Urinary bladder (tissue), 4 donors: ENCODE data around the gene SMARCB1. TPM values are rescaled to one million over a fixed set of nuclear protein-coding genes. Genes with fewer than 3 reads are reported as not detected.

Experiments used
- DNase-seq: peaks from one replicate; pipeline ENCODE4 v3.0.0-alpha.2; 2015; ENCODE audit errors: extremely low spot score
- H3K27ac ChIP-seq: one replicate; pipeline ENCODE4 v1.5.1; 2013; ENCODE audit warnings: low read depth, mild to moderate bottlenecking, moderate library complexity
- H3K36me3 ChIP-seq: one replicate; pipeline ENCODE4 v1.6.1; 2013; ENCODE audit warnings: mild to moderate bottlenecking, moderate library complexity; ENCODE audit not compliant: insufficient read depth
- H3K4me1 ChIP-seq: one replicate; pipeline ENCODE4 v1.6.1; 2013; ENCODE audit warnings: mild to moderate bottlenecking, moderate library complexity; ENCODE audit not compliant: insufficient read depth
- H3K4me3 ChIP-seq: one replicate; pipeline ENCODE4 v1.5.1; 2013; ENCODE audit warnings: low read depth, low read length
- WGBS: extraction: QIAGEN DNeasy Blood & Tissue Kit; methylation state at CpG from one replicate; pipeline ENCODE4 v1.1.7; 2013; 5-methylcytosine and 5-hydroxymethylcytosine counted together
- polyA plus RNA-seq: library from polyadenylated mRNA; stranded (reverse); fragments of 200-250 nt; gene quantifications from one replicate; pipeline ENCODE4 v1.2.3, GENCODE V29; 2013
- total RNA-seq: library from RNA; depleted of rRNA; stranded (reverse); fragments of >200 nt; gene quantifications from one replicate; pipeline ENCODE4 v1.2.3, GENCODE V29; 2014
- donor health status: healthy with polysubstance abuse.
- donor health status: healthy.

Gene SMARCB1
- total and polyA plus RNA-seq, 2 donors: 16.7 to 47.9 TPM

DNA sequence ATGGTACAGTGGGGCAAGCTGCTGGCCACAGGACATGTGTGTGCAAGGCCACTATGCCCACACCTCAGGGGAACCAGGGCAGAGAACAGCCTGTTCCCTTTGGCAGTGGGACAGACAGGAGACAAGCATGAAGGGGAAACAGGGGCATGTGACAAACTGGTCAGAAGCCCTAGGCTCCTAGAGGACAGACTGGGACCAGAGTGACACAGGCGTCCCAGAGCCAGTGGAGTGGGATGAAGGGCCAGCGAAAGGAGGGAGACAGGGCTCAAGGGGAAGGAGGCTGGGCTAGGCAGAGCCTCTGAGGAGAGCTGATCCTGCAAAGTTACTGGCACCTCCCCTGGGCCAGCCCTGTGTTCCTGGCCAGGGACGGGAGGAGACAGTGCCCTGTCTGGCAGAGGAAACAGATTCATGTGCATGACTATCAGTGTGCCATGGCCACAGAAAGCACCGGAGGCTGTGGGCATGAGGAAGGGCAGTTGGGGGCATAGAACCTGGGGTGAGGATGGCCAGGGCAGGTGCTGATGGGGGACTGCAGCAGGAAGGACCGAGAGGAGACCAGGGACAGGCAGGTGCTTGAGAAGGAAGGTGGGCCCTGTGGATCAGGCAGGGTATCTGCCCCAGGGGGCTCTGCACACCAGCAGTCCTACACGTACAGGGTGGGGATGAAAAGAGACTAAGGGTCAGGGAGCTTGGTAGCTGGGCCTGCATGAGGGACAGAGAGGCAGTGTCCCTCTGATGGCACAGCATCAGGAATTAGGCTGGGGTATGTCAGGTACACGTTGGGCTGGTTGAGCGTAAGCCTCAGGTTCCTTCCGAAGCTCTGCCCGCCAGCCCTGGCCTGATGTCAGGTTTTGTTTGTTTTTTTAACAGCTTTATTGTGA is 42.3 kb downstream of the SMARCB1 start:
- DNase-seq: no peak
- 92% methylated on average over 10 of the region's 10 CpGs for WGBS
- H3K27ac ChIP-seq: no peak overlapping the region
- H3K36me3 ChIP-seq: peaks cover 6% of the 10 kb centered on the region
- H3K4me3 ChIP-seq: no peak overlapping the region
- no peaks in the 10 kb centered on the region for H3K4me1 ChIP-seq

DNA sequence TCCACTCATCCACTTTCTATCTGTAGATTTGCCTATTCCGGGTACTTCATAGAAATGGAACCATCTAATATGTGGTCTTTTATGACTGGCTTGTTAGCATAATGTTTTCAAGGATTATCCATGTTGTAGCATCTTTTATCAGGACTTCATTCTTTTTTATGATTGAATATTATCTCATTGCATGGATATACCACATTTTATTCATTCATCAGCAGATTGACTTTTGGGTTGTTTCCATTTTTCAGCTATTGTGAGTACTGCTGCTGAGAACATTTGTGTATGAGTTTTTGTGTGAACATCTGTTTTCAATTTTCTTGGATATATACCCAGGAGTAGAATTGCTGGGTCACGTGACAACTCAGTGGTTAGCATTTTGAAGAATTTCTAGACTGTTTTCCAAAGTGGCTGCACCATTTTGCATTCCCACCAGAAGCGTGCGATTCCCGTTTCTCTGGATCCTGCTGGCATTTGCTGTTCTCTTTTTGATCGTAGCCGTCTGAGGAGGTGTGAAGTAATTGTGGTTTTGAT is 43.1 kb downstream of the SMARCB1 start:
- peaks cover 7% of the 10 kb centered on the region for H3K36me3 ChIP-seq
- 85% methylated on average over 7 of the region's 7 CpGs for WGBS

GRCh38 chr22:23831261-23831660 is 44.5 kb downstream of the SMARCB1 start:
- 90% methylated on average over 8 of the region's 8 CpGs for WGBS
- no peaks in the 10 kb centered on the region for H3K4me1 ChIP-seq
- H3K36me3 ChIP-seq: peaks cover 4% of the 10 kb centered on the region
- no peak overlapping the region for H3K4me3 ChIP-seq
- no peak for DNase-seq
- no peak overlapping the region for H3K27ac ChIP-seq

More for the DNA sequence above, 43.1 kb downstream of the SMARCB1 start:
- Histone ChIP-seq H3K27ac (no peak overlapping the region), H3K4me3 (no peak overlapping the region), H3K4me1 (no peaks in the 10 kb centered on the region)
- no peak for DNase-seq

GRCh38 chr22:23831781-23832180 is 45.0 kb downstream of the SMARCB1 start:
- peaks cover 4% of the 10 kb centered on the region for H3K36me3 ChIP-seq
- no peaks in the 10 kb centered on the region for H3K4me1 ChIP-seq
- H3K4me3 ChIP-seq: no peak overlapping the region
- no peak for DNase-seq
- 86% methylated on average over 10 of the region's 10 CpGs for WGBS
- no peak overlapping the region for H3K27ac ChIP-seq

DNA sequence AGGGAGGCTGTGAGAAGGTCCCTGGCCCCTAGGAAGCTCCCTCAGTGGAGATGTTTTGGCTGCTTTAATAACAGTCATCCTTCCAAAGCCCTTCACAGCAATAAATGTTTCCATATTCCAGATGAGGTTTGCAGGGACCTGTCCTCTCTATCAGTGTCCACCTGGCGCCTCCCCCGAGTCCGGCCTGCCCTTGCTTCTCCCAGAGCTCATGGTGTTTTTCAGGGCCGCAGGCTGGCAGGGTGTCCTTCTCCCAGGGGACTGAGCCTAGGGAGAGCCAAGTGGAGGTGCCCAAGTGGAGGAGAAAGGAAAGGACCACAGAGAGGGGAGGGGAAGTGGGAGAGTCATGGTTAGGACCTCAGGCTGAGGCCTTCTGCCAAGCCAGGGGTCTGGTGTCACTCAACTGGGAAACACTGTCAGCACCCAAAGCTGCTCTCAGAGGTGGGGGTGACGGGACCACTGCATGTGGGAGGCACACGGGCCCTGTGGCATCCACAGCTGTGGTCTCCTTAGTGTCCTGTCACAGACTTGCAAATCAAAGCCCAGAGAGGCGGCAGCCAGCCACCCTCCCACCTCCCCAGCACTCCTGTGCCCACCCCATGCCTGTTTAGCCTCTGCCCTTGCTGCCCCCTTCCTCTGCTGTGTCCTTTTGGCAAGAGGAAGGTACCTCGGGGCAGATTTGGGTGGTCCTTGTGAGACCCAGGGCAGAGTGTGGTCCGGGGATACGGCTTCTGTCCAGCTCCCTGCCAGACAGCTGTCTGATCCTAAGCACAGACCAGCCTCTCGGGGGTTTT is 45.7 kb downstream of the SMARCB1 start:
- no peak overlapping the region for H3K4me3 ChIP-seq
- no peak overlapping the region for H3K27ac ChIP-seq
- DNase-seq: no peak
- 70% methylated on average over 11 of the region's 11 CpGs for WGBS
- peaks cover 4% of the 10 kb centered on the region for H3K36me3 ChIP-seq
- no peaks in the 10 kb centered on the region for H3K4me1 ChIP-seq

- 89% methylated on average over 16 of the region's 16 CpGs for WGBS
- no peaks in the 10 kb centered on the region for H3K4me1 ChIP-seq
- peaks cover 4% of the 10 kb centered on the region for H3K36me3 ChIP-seq
- H3K4me3 ChIP-seq: no peak overlapping the region
- no peak overlapping the region for H3K27ac ChIP-seq
- DNase-seq: no peak
These were observed 46.4 kb downstream of the SMARCB1 start for GRCh38 chr22:23833017-23833751.

GRCh38 chr22:23833911-23834317 is 47.1 kb downstream of the SMARCB1 start:
- Histone ChIP-seq H3K4me1 (no peaks in the 10 kb centered on the region), H3K4me3 (no peak overlapping the region), H3K36me3 (peaks cover 4% of the 10 kb centered on the region), H3K27ac (no peak overlapping the region)
- WGBS: 79% methylated on average over 13 of the region's 13 CpGs
- DNase-seq: no peak

- DNase-seq: no peak
- Histone ChIP-seq H3K4me1 (no peaks in the 10 kb centered on the region), H3K4me3 (no peak overlapping the region), H3K36me3 (peaks cover 4% of the 10 kb centered on the region), H3K27ac (no peak overlapping the region)
- 94% methylated on average over 3 of the region's 3 CpGs for WGBS
These were observed 47.6 kb downstream of the SMARCB1 start for GRCh38 chr22:23834406-23834792.

DNA sequence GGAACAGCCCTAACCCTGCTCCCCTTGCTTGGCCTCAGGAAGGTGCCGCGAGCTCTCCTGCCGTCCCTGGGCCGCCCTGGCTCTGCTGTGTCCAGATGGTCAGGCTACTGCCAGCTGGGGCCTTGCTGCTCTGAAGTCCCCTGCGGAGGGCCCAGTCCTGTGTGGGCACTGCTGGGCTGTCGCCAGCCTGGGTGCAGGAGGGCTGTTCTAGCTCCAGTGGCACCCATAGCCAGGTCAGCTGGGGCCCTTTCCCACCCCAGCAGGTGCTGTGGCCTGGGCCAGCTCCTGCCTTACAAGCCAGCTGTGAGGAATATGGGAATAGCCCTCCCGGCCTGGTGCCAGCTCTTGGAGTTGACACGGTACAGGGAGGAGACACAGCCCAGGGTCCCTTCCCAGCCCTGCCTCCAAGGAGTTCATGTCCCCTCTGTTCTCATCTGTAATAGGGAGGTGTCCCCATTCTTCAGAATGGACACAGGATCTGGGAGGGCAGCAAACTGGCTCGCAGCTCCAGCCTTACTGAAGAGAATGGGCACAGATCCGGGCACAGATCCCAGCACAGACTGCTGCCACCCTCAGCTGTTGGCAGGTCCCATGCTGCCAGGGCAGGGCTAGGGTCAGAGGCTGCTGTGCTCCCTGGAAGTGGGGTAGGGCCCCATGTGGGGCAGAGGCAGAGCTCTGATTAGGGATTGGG is 48.2 kb downstream of the SMARCB1 start:
- no peak for DNase-seq
- Histone ChIP-seq H3K4me3 (no peak overlapping the region), H3K27ac (no peak overlapping the region), H3K36me3 (peaks cover 4% of the 10 kb centered on the region), H3K4me1 (no peaks in the 10 kb centered on the region)
- 87% methylated on average over 10 of the region's 10 CpGs for WGBS

GRCh38 chr22:23835484-23836144 is 48.8 kb downstream of the SMARCB1 start:
- H3K27ac ChIP-seq: no peak overlapping the region
- peaks cover 4% of the 10 kb centered on the region for H3K36me3 ChIP-seq
- WGBS: 57% methylated on average over 11 of the region's 11 CpGs
- no peak for DNase-seq
- no peak overlapping the region for H3K4me3 ChIP-seq
- no peaks in the 10 kb centered on the region for H3K4me1 ChIP-seq

- Histone ChIP-seq H3K27ac (no peak overlapping the region), H3K4me3 (no peak overlapping the region), H3K4me1 (no peaks in the 10 kb centered on the region), H3K36me3 (peaks cover 4% of the 10 kb centered on the region)
- DNase-seq: no peak
- WGBS: 78% methylated on average over 5 of the region's 5 CpGs
These were observed 49.5 kb downstream of the SMARCB1 start for GRCh38 chr22:23836281-23836680.

DNA sequence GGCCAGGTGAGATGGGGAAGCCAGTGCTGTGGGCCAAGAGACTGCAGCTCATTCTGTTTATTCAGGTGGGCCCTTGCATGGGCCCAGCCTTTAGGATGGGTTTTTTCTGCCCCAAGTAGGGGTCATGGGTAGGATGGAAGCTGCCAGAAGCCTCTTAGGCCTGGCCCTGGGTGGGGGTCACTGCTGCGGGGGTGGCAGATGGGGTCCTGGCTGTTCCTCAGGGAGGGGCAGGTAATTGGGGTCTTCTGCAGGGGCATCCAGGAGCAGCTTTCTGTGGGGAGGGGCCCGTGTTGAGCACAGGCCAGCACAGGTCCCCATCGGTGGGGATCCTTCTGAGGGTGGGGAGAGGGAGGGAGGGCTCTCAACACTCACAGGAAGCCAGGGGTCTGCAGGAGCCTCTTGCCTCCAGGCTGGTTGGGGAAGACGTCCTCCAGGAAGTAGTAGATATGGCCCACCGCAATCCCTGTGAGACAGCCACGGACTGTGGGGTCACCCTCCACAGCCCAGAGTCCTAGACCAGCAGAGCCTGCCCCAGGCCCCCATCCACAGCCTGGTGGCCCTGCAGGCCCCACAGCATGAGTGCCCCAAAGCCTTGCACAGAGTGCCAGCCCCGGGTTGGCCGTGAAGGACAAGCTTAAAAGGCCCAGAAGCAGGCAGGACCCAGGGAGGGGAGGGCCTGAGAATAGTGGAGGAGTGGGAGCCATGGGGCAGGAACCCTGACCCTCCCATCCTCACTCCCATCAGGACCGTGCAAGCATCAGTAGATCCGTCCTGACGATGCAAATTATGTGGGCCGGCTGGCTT is 50.1 kb downstream of the SMARCB1 start:
- 71% methylated on average over 12 of the region's 12 CpGs for WGBS

More for the DNA sequence above, 50.1 kb downstream of the SMARCB1 start:
- no peak overlapping the region for H3K4me3 ChIP-seq
- no peaks in the 10 kb centered on the region for H3K4me1 ChIP-seq
- no peak overlapping the region for H3K27ac ChIP-seq
- peaks cover 4% of the 10 kb centered on the region for H3K36me3 ChIP-seq
- DNase-seq: no peak
